ENCODE data around the gene DDIT4. TPM values are rescaled to one million over a fixed set of nuclear protein-coding genes. Genes with fewer than 3 reads are reported as not detected.

The DDIT4 gene
- total and polyA plus RNA-seq, 2 experiments from 2014 or later: 114 to 136 TPM

DNA sequence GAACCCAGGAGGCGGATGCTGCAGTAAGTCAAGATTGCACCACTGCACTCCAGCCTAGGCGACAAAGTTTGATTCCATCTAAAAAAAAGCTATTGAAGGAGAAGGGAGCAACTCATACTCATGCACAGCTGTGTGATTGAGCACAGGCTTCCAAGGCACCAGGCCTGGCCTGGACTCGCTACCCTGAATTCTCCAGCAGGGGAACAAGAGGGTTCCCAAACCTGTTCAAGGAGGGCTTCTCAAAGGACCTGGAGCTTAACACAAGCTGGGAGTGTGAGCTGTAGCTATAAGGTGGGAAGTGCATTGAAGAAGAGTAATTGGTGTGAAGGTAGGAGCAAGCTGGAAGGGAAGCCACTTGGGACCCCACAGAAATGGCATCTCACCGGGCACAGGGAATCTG is 15.1 kb upstream of the DDIT4 start:
- Mint-ChIP-seq H3K9me3 (no peaks in the 10 kb centered on the region), H3K27ac (peak overlapping the region; percentile 77), H3K36me3 (ENCODE audit: low read depth) (no peaks in the 10 kb centered on the region), H3K27me3 (ENCODE audit: insufficient read depth, low read depth, poor library complexity) (peaks cover 28% of the 10 kb centered on the region), H3K4me1 (peaks cover 54% of the 10 kb centered on the region), H3K4me3 (no peak overlapping the region)
- no peak overlapping the region for H3K4me2 ChIP-seq
- ATAC-seq (no peak), DNase-seq (ENCODE audit: low spot score) (peak; percentile 37)
- no peaks in the 10 kb centered on the region for H4K20me1 ChIP-seq (replicated peaks; ENCODE audit: insufficient read depth)
- no peak overlapping the region for H2AFZ ChIP-seq
- no peaks in the 10 kb centered on the region for H3K9me2 ChIP-seq (ENCODE audit: insufficient read depth)
- no peaks in the 10 kb centered on the region for H3K36me3 ChIP-seq (ENCODE audit: insufficient read depth)
- peaks cover 28% of the 10 kb centered on the region for H3F3A ChIP-seq (replicated peaks; ENCODE audit: low read depth)
- TF ChIP-seq, protein P1, sequence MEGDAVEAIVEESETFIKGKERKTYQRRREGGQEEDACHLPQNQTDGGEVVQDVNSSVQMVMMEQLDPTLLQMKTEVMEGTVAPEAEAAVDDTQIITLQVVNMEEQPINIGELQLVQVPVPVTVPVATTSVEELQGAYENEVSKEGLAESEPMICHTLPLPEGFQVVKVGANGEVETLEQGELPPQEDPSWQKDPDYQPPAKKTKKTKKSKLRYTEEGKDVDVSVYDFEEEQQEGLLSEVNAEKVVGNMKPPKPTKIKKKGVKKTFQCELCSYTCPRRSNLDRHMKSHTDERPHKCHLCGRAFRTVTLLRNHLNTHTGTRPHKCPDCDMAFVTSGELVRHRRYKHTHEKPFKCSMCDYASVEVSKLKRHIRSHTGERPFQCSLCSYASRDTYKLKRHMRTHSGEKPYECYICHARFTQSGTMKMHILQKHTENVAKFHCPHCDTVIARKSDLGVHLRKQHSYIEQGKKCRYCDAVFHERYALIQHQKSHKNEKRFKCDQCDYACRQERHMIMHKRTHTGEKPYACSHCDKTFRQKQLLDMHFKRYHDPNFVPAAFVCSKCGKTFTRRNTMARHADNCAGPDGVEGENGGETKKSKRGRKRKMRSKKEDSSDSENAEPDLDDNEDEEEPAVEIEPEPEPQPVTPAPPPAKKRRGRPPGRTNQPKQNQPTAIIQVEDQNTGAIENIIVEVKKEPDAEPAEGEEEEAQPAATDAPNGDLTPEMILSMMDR (conservative IDR thresholded peaks at IDR 0.05; ENCODE audit: low read depth in 2 of 2): peak in 1 of 2 experiments; percentile 31; a peak in 3 of 4 replicates
- TF ChIP-seq STAT1 (IDR thresholded peaks at IDR 0.05; ENCODE audit: unreplicated experiment): no peak
- no peak overlapping the region for H3K4me3 ChIP-seq
- no peaks in the 10 kb centered on the region for H3K79me2 ChIP-seq (replicated peaks; ENCODE audit: insufficient read depth)
- H3K4me1 ChIP-seq (ENCODE audit: insufficient read depth): peaks cover 35% of the 10 kb centered on the region
- H3K27me3 ChIP-seq (ENCODE audit: insufficient read depth): no peaks in the 10 kb centered on the region
- H3K27ac ChIP-seq (ENCODE audit: low read depth): no peak overlapping the region

DNA sequence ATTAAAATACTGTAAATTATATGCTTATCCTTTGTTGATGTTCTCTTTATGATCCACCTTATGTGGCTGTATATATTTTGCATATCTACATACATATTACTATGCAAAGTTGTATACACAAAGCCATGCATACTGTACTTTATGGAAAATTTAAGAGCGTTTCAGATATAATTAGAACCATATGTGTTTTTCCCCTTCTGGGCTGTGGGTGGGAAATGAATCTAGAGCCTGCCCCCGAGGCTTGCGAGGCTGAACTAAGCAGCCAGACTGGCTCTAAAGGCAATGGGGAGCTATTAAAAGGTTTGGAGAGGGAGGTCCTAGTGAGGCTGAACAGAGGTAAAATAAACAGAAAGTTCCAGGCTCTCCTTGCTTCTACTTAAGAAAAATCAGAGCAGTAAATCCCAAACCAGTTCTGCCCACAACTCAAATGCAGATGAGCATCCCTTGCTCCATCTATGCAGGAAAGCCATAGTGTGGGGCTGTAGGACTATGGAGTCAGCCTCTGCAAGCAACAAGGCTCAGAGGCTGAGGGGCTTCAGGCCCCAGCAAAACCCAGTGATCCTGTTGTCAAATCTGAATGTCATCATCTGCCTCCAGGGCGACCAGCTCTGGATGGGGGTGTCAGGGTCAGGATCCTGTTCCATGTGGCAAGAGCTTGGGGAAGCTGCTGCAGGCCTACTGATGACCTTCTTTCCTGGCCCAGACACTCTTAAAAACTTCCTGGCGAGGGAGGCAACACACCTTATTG is 14.1 kb upstream of the DDIT4 start:
- Mint-ChIP-seq H3K4me3 (peak overlapping the region; percentile 13; the same call in 2 of the 3 replicates), H3K27me3 (ENCODE audit: insufficient read depth, low read depth, poor library complexity) (peaks cover 30% of the 10 kb centered on the region), H3K36me3 (ENCODE audit: low read depth) (no peaks in the 10 kb centered on the region), H3K4me1 (peaks cover 61% of the 10 kb centered on the region), H3K9me3 (no peaks in the 10 kb centered on the region), H3K27ac (peak overlapping the region; percentile 99)
- Histone ChIP-seq H3K79me2 (replicated peaks; ENCODE audit: insufficient read depth) (no peaks in the 10 kb centered on the region), H4K20me1 (replicated peaks; ENCODE audit: insufficient read depth) (no peaks in the 10 kb centered on the region), H3K9me2 (ENCODE audit: insufficient read depth) (no peaks in the 10 kb centered on the region), H3K4me2 (peak overlapping the region; percentile 92), H3K36me3 (ENCODE audit: insufficient read depth) (no peaks in the 10 kb centered on the region), H3K4me3 (0 out of 2 replicates have a peak overlapping the region, but pooled peaks have one; percentile 62), H3K27ac (ENCODE audit: low read depth) (peak overlapping the region; percentile 96), H2AFZ (peak overlapping the region; percentile 15; the same call in 1 of the 2 replicates), H3K4me1 (ENCODE audit: insufficient read depth) (peaks cover 30% of the 10 kb centered on the region), H3F3A (replicated peaks; ENCODE audit: low read depth) (peaks cover 27% of the 10 kb centered on the region), H3K27me3 (ENCODE audit: insufficient read depth) (no peaks in the 10 kb centered on the region)
- no peak for TF ChIP-seq STAT1 (IDR thresholded peaks at IDR 0.05; ENCODE audit: unreplicated experiment)
- TF ChIP-seq, protein P2, sequence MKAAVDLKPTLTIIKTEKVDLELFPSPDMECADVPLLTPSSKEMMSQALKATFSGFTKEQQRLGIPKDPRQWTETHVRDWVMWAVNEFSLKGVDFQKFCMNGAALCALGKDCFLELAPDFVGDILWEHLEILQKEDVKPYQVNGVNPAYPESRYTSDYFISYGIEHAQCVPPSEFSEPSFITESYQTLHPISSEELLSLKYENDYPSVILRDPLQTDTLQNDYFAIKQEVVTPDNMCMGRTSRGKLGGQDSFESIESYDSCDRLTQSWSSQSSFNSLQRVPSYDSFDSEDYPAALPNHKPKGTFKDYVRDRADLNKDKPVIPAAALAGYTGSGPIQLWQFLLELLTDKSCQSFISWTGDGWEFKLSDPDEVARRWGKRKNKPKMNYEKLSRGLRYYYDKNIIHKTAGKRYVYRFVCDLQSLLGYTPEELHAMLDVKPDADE (IDR thresholded peaks at IDR 0.05): no peak
- no peak for TF ChIP-seq POLR2AphosphoS5 (IDR thresholded peaks at IDR 0.05; ENCODE audit: low read depth)
- no peak for TF ChIP-seq NANOG (IDR thresholded peaks at IDR 0.05; ENCODE audit: borderline replicate concordance)
- no peak for TF ChIP-seq EZH2phosphoT487 (IDR thresholded peaks at IDR 0.05; ENCODE audit: unreplicated experiment)
- TF ChIP-seq, protein P1 (conservative IDR thresholded peaks at IDR 0.05; ENCODE audit: low read depth in 2 of 2): peak in 1 of 2 experiments; percentile 15; a peak in 1 of 4 replicates
- TF ChIP-seq ZNF331 (CRISPR knock-in tag; IDR thresholded peaks at IDR 0.05; ENCODE audit: low read depth): no peak
- TF ChIP-seq EZH2 (IDR thresholded peaks at IDR 0.05; ENCODE audit: low read depth, unreplicated experiment): no peak
- TF ChIP-seq CREB1 (CRISPR knock-in tag; IDR thresholded peaks at IDR 0.05; ENCODE audit: low read depth): no peak
- ATAC-seq (no peak), DNase-seq (ENCODE audit: low spot score) (peak; percentile 12)

Measured in GM23338 (cell line).